CD14-positive monocyte (primary cell): ENCODE measurements around the gene SRGAP2C. TPM values are rescaled to one million over a fixed set of nuclear protein-coding genes. Genes with fewer than 3 reads are reported as not detected.
A peak's percentile ranks its signal among the peaks of the same experiment; 100 is the strongest.
"Not testable (repeated sequence)": the region's sequence is repeated elsewhere in the genome, so short reads cannot be mapped to it uniquely, and the experiment has no call there.

Source experiments
- DNase-seq, 3 donors: peaks; one replicate each; pipeline ENCODE4 v3.0.0-alpha.2; 2011 to 2022
- H2AFZ ChIP-seq: 2 replicates; pipeline ENCODE4 v1.6.0; 2012; ENCODE audit warnings: mild to moderate bottlenecking, low read depth, low read length, inconsistent platforms; ENCODE audit not compliant: insufficient read depth, poor library complexity, severe bottlenecking
- H3K27ac ChIP-seq, 2 donors: 1 replicate in 1 of 2; 2 replicates in 1 of 2; pipeline ENCODE4 v1.5.1; 2012 to 2013; ENCODE audit warnings: low read length in 2 of 2, control low read depth in 1 of 2, inconsistent platforms in 1 of 2, low read depth in 1 of 2, mild to moderate bottlenecking in 1 of 2
- H3K27me3 ChIP-seq, 2 donors: one replicate each; pipeline versions ENCODE4 v1.6.0 to v1.6.1; 2011 to 2013; ENCODE audit warnings: low read length in 2 of 2; ENCODE audit not compliant: control insufficient read depth in 2 of 2, insufficient read depth in 2 of 2
- H3K36me3 ChIP-seq, 2 donors: replicated peaks in 1 of 2; 1 replicate in 1 of 2; 2 replicates in 1 of 2; pipeline versions ENCODE4 v1.5.1 to v1.6.1; 2012 to 2013; ENCODE audit warnings: low read length in 2 of 2, control low read depth in 1 of 2, inconsistent platforms in 1 of 2, mild to moderate bottlenecking in 1 of 2; ENCODE audit not compliant: insufficient read depth in 2 of 2, control insufficient read depth in 1 of 2
- H3K4me1 ChIP-seq, 2 donors: 1 replicate in 1 of 2; 2 replicates in 1 of 2; pipeline versions ENCODE4 v1.5.1 to v1.6.1; 2012 to 2013; ENCODE audit warnings: low read length in 2 of 2, control low read depth in 1 of 2, inconsistent platforms in 1 of 2, mild to moderate bottlenecking in 1 of 2, moderate library complexity in 1 of 2; ENCODE audit not compliant: insufficient read depth in 2 of 2, control insufficient read depth in 1 of 2
- H3K4me2 ChIP-seq: replicated peaks from 2 replicates; pipeline ENCODE3; 2012; ENCODE audit warnings: low read length, moderate library complexity, mild to moderate bottlenecking; ENCODE audit not compliant: poor library complexity, severe bottlenecking; ENCODE audit errors: extremely low read depth
- H3K4me3 ChIP-seq, 3 experiments: fragments of 200-600 bp in 1 of 3; sonication (generic) in 1 of 3; replicated peaks in 1 of 3; 1 replicate in 2 of 3; 2 replicates in 1 of 3; pipeline ENCODE4 v1.5.1; 2011 to 2013; ENCODE audit warnings: low read length in 3 of 3, mild to moderate bottlenecking in 3 of 3, control low read depth in 2 of 3, low read depth in 2 of 3, inconsistent platforms in 1 of 3, moderate library complexity in 1 of 3
- H3K79me2 ChIP-seq: 2 replicates; pipeline ENCODE4 v1.6.0; 2012; ENCODE audit warnings: mild to moderate bottlenecking, control low read depth, inconsistent platforms, low read length, moderate library complexity; ENCODE audit not compliant: insufficient read depth
- H3K9ac ChIP-seq: 2 replicates; pipeline ENCODE4 v1.6.0; 2017; ENCODE audit warnings: low read length, mild to moderate bottlenecking; ENCODE audit not compliant: insufficient read depth, poor library complexity, severe bottlenecking
- H3K9me3 ChIP-seq, 2 donors: replicated peaks in 1 of 2; 1 replicate in 1 of 2; 2 replicates in 1 of 2; pipeline versions ENCODE4 v1.5.1 to v1.6.1; 2012 to 2013; ENCODE audit warnings: low read length in 2 of 2, control low read depth in 1 of 2; ENCODE audit not compliant: control insufficient read depth in 1 of 2, insufficient read depth in 1 of 2
- H4K20me1 ChIP-seq: 2 replicates; pipeline ENCODE4 v1.6.0; 2012; ENCODE audit warnings: mild to moderate bottlenecking, low read length, control low read depth, moderate library complexity; ENCODE audit not compliant: insufficient read depth
- H3K27ac Mint-ChIP-seq, 7 donors: one replicate each; pipeline ENCODE4 v1.8.0; 2020; ENCODE audit warnings: mild to moderate bottlenecking in 7 of 7, mixed read lengths in 7 of 7, moderate library complexity in 6 of 7, inconsistent platforms in 2 of 7
- H3K27me3 Mint-ChIP-seq, 3 donors: one replicate each; pipeline ENCODE4 v1.8.0; 2021 to 2022; ENCODE audit warnings: low read depth in 3 of 3, mild to moderate bottlenecking in 3 of 3, mixed read lengths in 3 of 3, moderate library complexity in 3 of 3, inconsistent platforms in 1 of 3
- H3K36me3 Mint-ChIP-seq, 2 donors: one replicate each; pipeline ENCODE4 v1.8.0; 2020; ENCODE audit warnings: mixed read lengths in 2 of 2, inconsistent platforms in 1 of 2, mild to moderate bottlenecking in 1 of 2
- H3K4me1 Mint-ChIP-seq: one replicate; pipeline ENCODE4 v1.8.0; 2020; ENCODE audit warnings: mild to moderate bottlenecking, mixed read lengths
- H3K4me3 Mint-ChIP-seq, 2 donors: one replicate each; pipeline ENCODE4 v1.8.0; 2020; ENCODE audit warnings: mild to moderate bottlenecking in 2 of 2, mixed read lengths in 2 of 2, moderate library complexity in 1 of 2
- H3K9me3 Mint-ChIP-seq, 7 donors: one replicate each; pipeline ENCODE4 v1.8.0; 2020 to 2022; ENCODE audit warnings: mixed read lengths in 7 of 7, mild to moderate bottlenecking in 6 of 7, moderate library complexity in 6 of 7, inconsistent platforms in 2 of 7
- WGBS: methylation state at CpG from one replicate; pipeline ENCODE4 v1.1.5; 2013; ENCODE audit warnings: missing lambda C conversion rate; ENCODE audit not compliant: insufficient coverage; 5-methylcytosine and 5-hydroxymethylcytosine counted together
- intact Hi-C, 2 donors: fragments of 100-400 bp; cut with micrococcal nuclease; formaldehyde crosslinking; loops; one replicate each; pipeline versions ENCODE4 v1.15.0 to v1.15.1; 2023
- polyA plus RNA-seq, 3 donors: library from polyadenylated mRNA; depleted of rRNA in 1 of 3; unstranded in 2 of 3; stranded (reverse) in 1 of 3; fragments of 300-500 nt in 2 of 3; fragments of >200 nt in 1 of 3; fragmentation: Illumina TruSeq in 2 of 3; gene quantifications; 1 replicate in 2 of 3; 2 replicates in 1 of 3; pipeline ENCODE4 v1.2.3, GENCODE V29; 2012 to 2021

Gene SRGAP2C
- polyA plus RNA-seq, 3 donors = 3.7 to 13.5 (median 5.4) TPM

GRCh38 chr1:121271143-121271715 lies 86.5 kb downstream of the SRGAP2C start:
- H3K4me2 ChIP-seq, H3K36me3 ChIP-seq, H3K4me3 Mint-ChIP-seq, H3K4me1 Mint-ChIP-seq, H3K27me3 ChIP-seq, H3K4me3 ChIP-seq, H3K9me3 ChIP-seq, H2AFZ ChIP-seq, H3K9me3 Mint-ChIP-seq, intact Hi-C loops, H3K9ac ChIP-seq, H3K36me3 Mint-ChIP-seq, H4K20me1 ChIP-seq, H3K27me3 Mint-ChIP-seq, H3K4me1 ChIP-seq, H3K79me2 ChIP-seq: not testable (repeated sequence)
- peak overlapping the region; percentile 78 to 87 (median 83) for H3K27ac Mint-ChIP-seq
- no CpG with 5 or more reads among the region's 4 CpGs for WGBS
- peak overlapping the region; percentile 57 to 58 for H3K27ac ChIP-seq
- peak; percentile 13 to 43 (median 21) for DNase-seq

DNA sequence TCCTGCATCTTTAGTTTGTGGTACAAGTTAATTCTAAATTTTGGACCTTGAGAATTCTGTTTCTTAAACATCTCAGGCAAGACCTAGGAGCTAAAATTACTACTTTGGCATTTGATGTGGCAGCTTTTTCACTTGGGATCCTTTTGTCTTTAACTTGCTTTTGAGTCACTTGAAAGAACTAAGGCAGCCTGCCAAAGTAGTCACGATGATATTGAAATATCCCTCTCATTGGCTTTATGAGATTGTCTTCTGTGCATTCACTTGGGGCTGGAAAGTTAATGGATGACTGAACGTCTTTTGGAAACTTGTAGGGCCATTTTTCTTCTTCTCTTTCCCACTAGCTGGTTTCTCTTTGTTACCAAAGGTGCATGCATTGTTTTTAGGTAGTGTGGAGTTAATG lies 90.7 kb downstream of the SRGAP2C start:
- H3K9me3 Mint-ChIP-seq, H3K27ac Mint-ChIP-seq, H3K27me3 Mint-ChIP-seq, H3K4me3 Mint-ChIP-seq, H3K36me3 Mint-ChIP-seq, H3K4me1 ChIP-seq, H3K9me3 ChIP-seq, H3K27me3 ChIP-seq, H4K20me1 ChIP-seq, H3K36me3 ChIP-seq, H3K4me3 ChIP-seq, intact Hi-C loops, H3K27ac ChIP-seq, H3K79me2 ChIP-seq, H3K4me1 Mint-ChIP-seq, H2AFZ ChIP-seq, H3K9ac ChIP-seq, DNase-seq, H3K4me2 ChIP-seq: not testable (repeated sequence)
- no CpG with 5 or more reads among the region's 2 CpGs for WGBS

DNA sequence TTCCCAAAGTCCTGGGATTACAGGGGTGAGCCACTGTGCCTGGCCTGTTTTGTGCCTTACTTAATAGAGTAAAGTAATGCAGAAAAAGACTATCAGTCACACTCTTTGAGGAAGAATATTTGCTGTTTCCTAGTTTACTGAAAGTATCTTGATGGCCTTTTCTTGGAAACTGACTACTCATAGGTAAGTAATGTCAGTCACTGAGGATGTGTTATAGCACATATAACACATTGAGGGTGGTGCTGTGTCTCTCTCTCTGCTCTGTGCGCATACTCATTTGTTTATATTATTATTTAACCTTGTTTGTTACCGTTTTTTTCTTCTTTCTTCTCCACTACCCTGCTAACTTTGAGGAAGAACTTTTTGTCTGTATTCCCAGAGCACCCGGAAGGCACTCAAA lies 93.4 kb downstream of the SRGAP2C start:
- H3K36me3 Mint-ChIP-seq, H3K27ac ChIP-seq, H3K4me3 Mint-ChIP-seq, H4K20me1 ChIP-seq, H3K79me2 ChIP-seq, H3K27me3 ChIP-seq, H3K9me3 Mint-ChIP-seq, H3K9ac ChIP-seq, H3K4me2 ChIP-seq, H3K27me3 Mint-ChIP-seq, DNase-seq, H2AFZ ChIP-seq, intact Hi-C loops, H3K27ac Mint-ChIP-seq, H3K9me3 ChIP-seq, H3K4me1 ChIP-seq, H3K4me3 ChIP-seq, H3K36me3 ChIP-seq, H3K4me1 Mint-ChIP-seq: not testable (repeated sequence)
- WGBS = no CpG with 5 or more reads among the region's 3 CpGs

GRCh38 chr1:121278777-121279547 lies 94.2 kb downstream of the SRGAP2C start:
- H2AFZ ChIP-seq, H3K79me2 ChIP-seq, DNase-seq, H3K27ac Mint-ChIP-seq, H3K36me3 Mint-ChIP-seq, intact Hi-C loops, H3K36me3 ChIP-seq, H3K27me3 Mint-ChIP-seq, H3K4me3 Mint-ChIP-seq, H3K4me1 ChIP-seq, H3K27ac ChIP-seq, H3K9ac ChIP-seq, H3K4me1 Mint-ChIP-seq, H4K20me1 ChIP-seq, H3K9me3 ChIP-seq, H3K4me2 ChIP-seq, H3K4me3 ChIP-seq, H3K9me3 Mint-ChIP-seq, H3K27me3 ChIP-seq: not testable (repeated sequence)
- WGBS = no CpG with 5 or more reads among the region's 4 CpGs
